Nephron (organoid): Measurements from ENCODE around the gene LRRTM4.

ENCODE experiments used
- H3K27ac Mint-ChIP-seq, 3 experiments: 2 replicates each; pipeline ENCODE4 v1.8.0; 2020; ENCODE audit warnings: mixed read lengths in 3 of 3, mild to moderate bottlenecking in 2 of 3, moderate library complexity in 1 of 3
- H3K27me3 Mint-ChIP-seq: 2 replicates; pipeline ENCODE4 v1.8.0; 2021; ENCODE audit warnings: low read depth, mild to moderate bottlenecking, moderate library complexity, mixed read lengths
- H3K36me3 Mint-ChIP-seq: 2 replicates; pipeline ENCODE4 v1.8.0; 2020; ENCODE audit warnings: low read depth, mixed read lengths
- H3K4me1 Mint-ChIP-seq: 2 replicates; pipeline ENCODE4 v1.8.0; 2020; ENCODE audit warnings: mixed read lengths
- H3K4me3 Mint-ChIP-seq, 3 experiments: 2 replicates each; pipeline ENCODE4 v1.8.0; 2020; ENCODE audit warnings: mild to moderate bottlenecking in 3 of 3, mixed read lengths in 3 of 3, moderate library complexity in 2 of 3
- H3K9me3 Mint-ChIP-seq: 2 replicates; pipeline ENCODE4 v1.8.0; 2020; ENCODE audit warnings: mixed read lengths
- CTCF ChIP-seq, 3 experiments: fragments of 200-600 bp; sonication (generic); IDR thresholded peaks; one replicate each; pipeline ENCODE4 v1.5.0; 2021; ENCODE audit warnings: antibody characterized with exemption in 3 of 3; ENCODE audit not compliant: unreplicated experiment in 3 of 3

Gene LRRTM4

GRCh38 chr2:77488141-77488540, 34.0 kb downstream of the LRRTM4 start:
- H3K4me3 Mint-ChIP-seq = no peak overlapping the region
- TF ChIP-seq CTCF (IDR thresholded peaks at IDR 0.05; ENCODE audit: unreplicated experiment in 3 of 3) = no peak
- no peaks in the 10 kb centered on the region for H3K27me3 Mint-ChIP-seq
- H3K4me1 Mint-ChIP-seq = no peaks in the 10 kb centered on the region
- H3K27ac Mint-ChIP-seq = no peak overlapping the region
- H3K9me3 Mint-ChIP-seq = no peaks in the 10 kb centered on the region
- no peaks in the 10 kb centered on the region for H3K36me3 Mint-ChIP-seq

- TF ChIP-seq CTCF (IDR thresholded peaks at IDR 0.05; ENCODE audit: unreplicated experiment in 3 of 3) = no peak
- H3K9me3 Mint-ChIP-seq = no peaks in the 10 kb centered on the region
These were observed 34.9 kb downstream of the LRRTM4 start for GRCh38 chr2:77487074-77487803.

GRCh38 chr2:77484026-77484425, 38.1 kb downstream of the LRRTM4 start:
- H3K27me3 Mint-ChIP-seq = no peaks in the 10 kb centered on the region
- H3K4me3 Mint-ChIP-seq = no peak overlapping the region
- no peak overlapping the region for H3K27ac Mint-ChIP-seq
- H3K9me3 Mint-ChIP-seq = peaks cover 2% of the 10 kb centered on the region
- H3K36me3 Mint-ChIP-seq = no peaks in the 10 kb centered on the region
- H3K4me1 Mint-ChIP-seq = no peaks in the 10 kb centered on the region
- no peak for TF ChIP-seq CTCF (IDR thresholded peaks at IDR 0.05; ENCODE audit: unreplicated experiment in 3 of 3)

More at GRCh38 chr2:77487074-77487803, 34.9 kb downstream of the LRRTM4 start:
- no peaks in the 10 kb centered on the region for H3K4me1 Mint-ChIP-seq
- no peak overlapping the region for H3K27ac Mint-ChIP-seq
- H3K27me3 Mint-ChIP-seq = no peaks in the 10 kb centered on the region
- no peaks in the 10 kb centered on the region for H3K36me3 Mint-ChIP-seq
- H3K4me3 Mint-ChIP-seq = no peak overlapping the region

GRCh38 chr2:77479895-77480294, 42.3 kb downstream of the LRRTM4 start:
- no peaks in the 10 kb centered on the region for H3K4me1 Mint-ChIP-seq
- peaks cover 4% of the 10 kb centered on the region for H3K36me3 Mint-ChIP-seq
- no peaks in the 10 kb centered on the region for H3K27me3 Mint-ChIP-seq
- H3K27ac Mint-ChIP-seq = no peak overlapping the region
- TF ChIP-seq CTCF (IDR thresholded peaks at IDR 0.05; ENCODE audit: unreplicated experiment in 3 of 3) = no peak
- H3K4me3 Mint-ChIP-seq = no peak overlapping the region
- peaks cover 6% of the 10 kb centered on the region for H3K9me3 Mint-ChIP-seq

GRCh38 chr2:77479395-77479794, 42.8 kb downstream of the LRRTM4 start:
- no peak overlapping the region for H3K27ac Mint-ChIP-seq
- no peaks in the 10 kb centered on the region for H3K27me3 Mint-ChIP-seq
- peaks cover 6% of the 10 kb centered on the region for H3K9me3 Mint-ChIP-seq
- TF ChIP-seq CTCF (IDR thresholded peaks at IDR 0.05; ENCODE audit: unreplicated experiment in 3 of 3) = no peak
- H3K4me1 Mint-ChIP-seq = no peaks in the 10 kb centered on the region
- H3K4me3 Mint-ChIP-seq = no peak overlapping the region
- peaks cover 4% of the 10 kb centered on the region for H3K36me3 Mint-ChIP-seq

- H3K27ac Mint-ChIP-seq = no peak overlapping the region
- no peak for TF ChIP-seq CTCF (IDR thresholded peaks at IDR 0.05; ENCODE audit: unreplicated experiment in 3 of 3)
- no peaks in the 10 kb centered on the region for H3K27me3 Mint-ChIP-seq
These were observed 52.1 kb downstream of the LRRTM4 start for GRCh38 chr2:77470096-77470495.

More at GRCh38 chr2:77470096-77470495, 52.1 kb downstream of the LRRTM4 start:
- H3K36me3 Mint-ChIP-seq = no peaks in the 10 kb centered on the region
- no peaks in the 10 kb centered on the region for H3K4me1 Mint-ChIP-seq
- H3K9me3 Mint-ChIP-seq = no peaks in the 10 kb centered on the region
- H3K4me3 Mint-ChIP-seq = no peak overlapping the region
